Spleen (tissue), 11 donors: ENCODE data around the gene ASPG. TPM values are rescaled to one million over a fixed set of nuclear protein-coding genes. Genes with fewer than 3 reads are reported as not detected.

Experiments
- DNase-seq: peaks from one replicate; pipeline ENCODE4 v3.0.0-alpha.2; 2020
- H3K27ac ChIP-seq, 8 donors: fragments of 200-600 bp; sonication (generic) in 7 of 8; 1 replicate in 4 of 8; 2 replicates in 4 of 8; pipeline versions ENCODE4 v1.5.0 to v1.8.0; 2016 to 2021; ENCODE audit warnings: inconsistent platforms in 4 of 8, mild to moderate bottlenecking in 4 of 8, moderate library complexity in 1 of 8
- H3K27me3 ChIP-seq, 7 donors: fragments of 200-600 bp; sonication (generic) in 6 of 7; replicated peaks in 1 of 7; 1 replicate in 4 of 7; 2 replicates in 3 of 7; pipeline versions ENCODE4 v1.5.0 to v1.8.0; 2016 to 2021; ENCODE audit warnings: inconsistent platforms in 3 of 7, mild to moderate bottlenecking in 1 of 7
- H3K36me3 ChIP-seq, 6 donors: fragments of 200-600 bp; sonication (generic) in 5 of 6; 1 replicate in 4 of 6; 2 replicates in 2 of 6; pipeline versions ENCODE4 v1.5.0 to v1.8.0; 2016 to 2021; ENCODE audit warnings: inconsistent platforms in 2 of 6
- H3K4me1 ChIP-seq, 6 donors: fragments of 200-600 bp; sonication (generic) in 5 of 6; 1 replicate in 3 of 6; 2 replicates in 3 of 6; pipeline versions ENCODE4 v1.5.0 to v1.8.0; 2016 to 2021; ENCODE audit warnings: inconsistent platforms in 3 of 6
- H3K4me3 ChIP-seq, 8 donors: fragments of 200-600 bp; sonication (generic) in 7 of 8; 1 replicate in 4 of 8; 2 replicates in 4 of 8; pipeline versions ENCODE4 v1.5.0 to v1.8.0; 2016 to 2021; ENCODE audit warnings: inconsistent platforms in 4 of 8, mild to moderate bottlenecking in 4 of 8, moderate library complexity in 2 of 8
- H3K9me3 ChIP-seq, 8 donors: fragments of 200-600 bp; sonication (generic) in 7 of 8; 1 replicate in 4 of 8; 2 replicates in 4 of 8; pipeline versions ENCODE4 v1.5.0 to v1.8.0; 2016 to 2021; ENCODE audit warnings: inconsistent platforms in 4 of 8
- POLR2A ChIP-seq, 3 donors: fragments of 450-650 bp; IDR thresholded peaks; one replicate each; pipeline ENCODE4 v1.5.1; 2017; ENCODE audit warnings: antibody characterized with exemption in 3 of 3, mild to moderate bottlenecking in 1 of 3
- POLR2AphosphoS5 ChIP-seq, 3 donors: sonication (generic); formaldehyde crosslinking; IDR thresholded peaks; one replicate each; pipeline ENCODE4 v1.5.1; 2017; ENCODE audit warnings: antibody characterized with exemption in 3 of 3
- WGBS, 5 donors: extraction: QIAGEN DNeasy Blood & Tissue Kit in 3 of 5; methylation state at CpG; one replicate each; pipeline versions ENCODE4 v1.1.5 to v1.1.7; 2013 to 2018; 5-methylcytosine and 5-hydroxymethylcytosine counted together
- intact Hi-C: fragments of 100-400 bp; cut with DNase I; formaldehyde crosslinking; loops from one replicate; pipeline ENCODE4 v1.15.0; 2023; ENCODE audit warnings: low total_unique reads
- polyA plus RNA-seq, 3 donors: library from polyadenylated mRNA; stranded (reverse); fragments of 200-250 nt; gene quantifications; one replicate each; pipeline ENCODE4 v1.2.1, GENCODE V29; 2013
- total RNA-seq, 7 donors: library from RNA; depleted of rRNA in 3 of 7; stranded (reverse); fragments of >200 nt in 3 of 7; fragmentation: NEBNext Ultra II Directional in 4 of 7; extraction: Animal tissue kit (Norgen Biotek cat#: 25700) in 4 of 7; gene quantifications; one replicate each; pipeline versions ENCODE4 v1.1.0 to v1.2.1, GENCODE V29; 2016 to 2021
- TF ChIP-seq, protein P1 (sequence below), 11 experiments: fragments of 200-600 bp in 7 of 11; fragments of 450-650 bp in 4 of 11; sonication (generic) in 4 of 11; IDR thresholded peaks in 8 of 11; conservative IDR thresholded peaks in 3 of 11; 1 replicate in 7 of 11; 2 replicates in 4 of 11; pipeline versions ENCODE4 v1.4.0 to v1.8.0; 2016 to 2021; ENCODE audit warnings: antibody characterized with exemption in 11 of 11, inconsistent platforms in 4 of 11, mild to moderate bottlenecking in 1 of 11
- donor health status: healthy with polysubstance abuse.
- donor health status: DM: no; HTN: no; CAD: no; lungs with moderate emphysema.
- donor health status: DM: no; HTN: no; CAD: no.
- donor health status: Bipolar disorder and iron deficiency.
- donor health status: healthy.
- donor health status: DM: no; HTN: no; CAD: no.
- donor health status: DM: yes; HTN: yes; CAD: no.

ASPG gene
- total and polyA plus RNA-seq, 10 donors = 0.05 to 0.67 (median 0.26) TPM; not detected in 3

GRCh38 chr14:104125011-104125410 is 39.5 kb downstream of the ASPG start:
- H3K27me3 ChIP-seq = peaks cover 0 to 47% (median 2%) of the 10 kb centered on the region in 7 donors
- H3K4me3 ChIP-seq = no peak overlapping the region

GRCh38 chr14:104126753-104127152 is 41.3 kb downstream of the ASPG start:
- Histone ChIP-seq H3K27me3 (peaks cover 0 to 45% (median 0%) of the 10 kb centered on the region in 7 donors), H3K4me1 (no peaks in the 10 kb centered on the region), H3K27ac (no peak overlapping the region), H3K4me3 (no peak overlapping the region), H3K36me3 (no peaks in the 10 kb centered on the region), H3K9me3 (peaks cover 11 to 84% (median 53%) of the 10 kb centered on the region in 8 donors)
- intact Hi-C loops = no loop called here
- no peak for DNase-seq
- WGBS, 5 donors = 93 to 100% (median 96%) methylated on average over 2 of the region's 2 CpGs
- TF ChIP-seq POLR2A (IDR thresholded peaks at IDR 0.05) (no peak), POLR2AphosphoS5 (IDR thresholded peaks at IDR 0.05) (no peak)
- TF ChIP-seq, protein P1, sequence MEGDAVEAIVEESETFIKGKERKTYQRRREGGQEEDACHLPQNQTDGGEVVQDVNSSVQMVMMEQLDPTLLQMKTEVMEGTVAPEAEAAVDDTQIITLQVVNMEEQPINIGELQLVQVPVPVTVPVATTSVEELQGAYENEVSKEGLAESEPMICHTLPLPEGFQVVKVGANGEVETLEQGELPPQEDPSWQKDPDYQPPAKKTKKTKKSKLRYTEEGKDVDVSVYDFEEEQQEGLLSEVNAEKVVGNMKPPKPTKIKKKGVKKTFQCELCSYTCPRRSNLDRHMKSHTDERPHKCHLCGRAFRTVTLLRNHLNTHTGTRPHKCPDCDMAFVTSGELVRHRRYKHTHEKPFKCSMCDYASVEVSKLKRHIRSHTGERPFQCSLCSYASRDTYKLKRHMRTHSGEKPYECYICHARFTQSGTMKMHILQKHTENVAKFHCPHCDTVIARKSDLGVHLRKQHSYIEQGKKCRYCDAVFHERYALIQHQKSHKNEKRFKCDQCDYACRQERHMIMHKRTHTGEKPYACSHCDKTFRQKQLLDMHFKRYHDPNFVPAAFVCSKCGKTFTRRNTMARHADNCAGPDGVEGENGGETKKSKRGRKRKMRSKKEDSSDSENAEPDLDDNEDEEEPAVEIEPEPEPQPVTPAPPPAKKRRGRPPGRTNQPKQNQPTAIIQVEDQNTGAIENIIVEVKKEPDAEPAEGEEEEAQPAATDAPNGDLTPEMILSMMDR (IDR thresholded peaks at IDR 0.05 in 8 of 11, conservative IDR thresholded peaks at IDR 0.05 in 3 of 11) = no peak

More at GRCh38 chr14:104125011-104125410, 39.5 kb downstream of the ASPG start:
- no peaks in the 10 kb centered on the region for H3K4me1 ChIP-seq
- no peak overlapping the region for H3K27ac ChIP-seq
- TF ChIP-seq POLR2A (IDR thresholded peaks at IDR 0.05) (no peak), POLR2AphosphoS5 (IDR thresholded peaks at IDR 0.05) (no peak)
- TF ChIP-seq, protein P1 (IDR thresholded peaks at IDR 0.05 in 8 of 11, conservative IDR thresholded peaks at IDR 0.05 in 3 of 11) = no peak
- no peaks in the 10 kb centered on the region for H3K36me3 ChIP-seq
- intact Hi-C loops = no loop called here
- no peak for DNase-seq
- 78 to 87% (median 82%) methylated on average over 4 of the region's 4 CpGs for WGBS, 5 donors
- H3K9me3 ChIP-seq = peaks cover 11 to 74% (median 45%) of the 10 kb centered on the region in 8 donors

DNA sequence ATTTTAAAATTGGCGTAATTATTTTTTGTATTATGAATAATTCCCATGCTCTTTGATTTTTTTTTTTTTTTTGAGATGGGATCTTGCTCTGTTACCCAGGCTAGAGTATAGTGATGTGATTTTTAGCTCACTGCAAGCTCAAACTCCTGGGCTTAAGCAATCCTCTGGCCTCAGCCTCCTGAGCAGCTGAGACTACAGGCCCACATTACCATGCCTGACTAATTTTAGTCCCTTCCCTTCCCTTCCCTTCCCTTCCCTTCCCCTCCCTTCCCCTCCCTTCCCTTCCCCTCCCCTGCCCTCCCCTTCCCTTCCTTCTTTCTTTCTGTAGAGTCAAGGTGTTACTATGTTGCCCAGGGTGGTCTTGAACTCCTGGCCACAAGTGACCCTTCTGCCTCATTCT is 43.5 kb downstream of the ASPG start:
- Histone ChIP-seq H3K4me3 (no peak overlapping the region), H3K27me3 (peaks cover 0 to 54% (median 5%) of the 10 kb centered on the region in 7 donors), H3K27ac (no peak overlapping the region), H3K9me3 (peaks cover 10 to 70% (median 42%) of the 10 kb centered on the region in 8 donors), H3K4me1 (no peaks in the 10 kb centered on the region), H3K36me3 (no peaks in the 10 kb centered on the region)
- 92 to 100% (median 95%) methylated on average over 1 of the region's 1 CpG for WGBS, 5 donors
- DNase-seq = no peak
- intact Hi-C loops = no loop called here
- TF ChIP-seq, protein P1 (IDR thresholded peaks at IDR 0.05 in 8 of 11, conservative IDR thresholded peaks at IDR 0.05 in 3 of 11) = no peak
- TF ChIP-seq POLR2AphosphoS5 (IDR thresholded peaks at IDR 0.05) (no peak), POLR2A (IDR thresholded peaks at IDR 0.05) (no peak)

- no peaks in the 10 kb centered on the region for H3K36me3 ChIP-seq
- TF ChIP-seq POLR2A (IDR thresholded peaks at IDR 0.05) (no peak), POLR2AphosphoS5 (IDR thresholded peaks at IDR 0.05) (no peak)
- TF ChIP-seq, protein P1 (IDR thresholded peaks at IDR 0.05 in 8 of 11, conservative IDR thresholded peaks at IDR 0.05 in 3 of 11) = no peak
- H3K9me3 ChIP-seq = peaks cover 7 to 64% (median 37%) of the 10 kb centered on the region in 8 donors
- no peak overlapping the region for H3K4me3 ChIP-seq
- no peak for DNase-seq
- WGBS, 5 donors = 93 to 100% (median 94%) methylated on average over 1 of the region's 1 CpG
- H3K27me3 ChIP-seq = peaks cover 0 to 60% (median 11%) of the 10 kb centered on the region in 7 donors
- H3K27ac ChIP-seq = no peak overlapping the region
- no peaks in the 10 kb centered on the region for H3K4me1 ChIP-seq
- intact Hi-C loops = no loop called here
Observed at GRCh38 chr14:104129556-104129955, 44.1 kb downstream of the ASPG start.
